GM12878 (cell line): ENCODE data around the gene LRIT3.

Experiments
- ATF3 ChIP-seq: IDR thresholded peaks from 2 replicates; pipeline ENCODE4 v1.6.1; 2011; ENCODE audit warnings: low read depth, mild to moderate bottlenecking, low read length, moderate library complexity, borderline replicate concordance; ENCODE audit errors: extremely low read depth
- CTCF ChIP-seq, 3 experiments: IDR thresholded peaks in 2 of 3; conservative IDR thresholded peaks in 1 of 3; 2 replicates each; pipeline ENCODE4 v1.5.1; 2011; ENCODE audit warnings: low read depth in 3 of 3, low read length in 3 of 3, mild to moderate bottlenecking in 3 of 3, control low read depth in 2 of 3, moderate library complexity in 2 of 3, inconsistent platforms in 1 of 3, mixed read lengths in 1 of 3; ENCODE audit not compliant: control insufficient read depth in 2 of 3, insufficient read depth in 1 of 3; ENCODE audit errors: extremely low read depth in 1 of 3
- HDAC6 ChIP-seq: fragments of 200-600 bp; sonication (generic); IDR thresholded peaks from one replicate; pipeline ENCODE4 v1.8.0; 2017; ENCODE audit warnings: antibody characterized with exemption; ENCODE audit not compliant: unreplicated experiment
- MAX ChIP-seq: IDR thresholded peaks from 2 replicates; pipeline ENCODE4 v1.6.1; 2012; ENCODE audit warnings: low read depth, low read length, improper control_type of control experiment
- MLLT1 ChIP-seq: fragments of 450-650 bp; IDR thresholded peaks from 2 replicates; pipeline ENCODE4 v1.6.1; 2016; ENCODE audit warnings: mild to moderate bottlenecking
- NR2C1 ChIP-seq: fragments of 450-650 bp; IDR thresholded peaks from 2 replicates; pipeline ENCODE4 v1.6.1; 2017; ENCODE audit warnings: antibody characterized with exemption, mild to moderate bottlenecking, moderate library complexity
- POLR2A ChIP-seq: IDR thresholded peaks from 2 replicates; pipeline ENCODE4 v1.6.1; 2011; ENCODE audit warnings: low read depth, mild to moderate bottlenecking, low read length
- RAD21 ChIP-seq: IDR thresholded peaks from 2 replicates; pipeline ENCODE4 v1.6.1; 2011; ENCODE audit warnings: mild to moderate bottlenecking, low read depth, low read length, moderate library complexity; ENCODE audit not compliant: insufficient read depth
- SIN3A ChIP-seq: IDR thresholded peaks from 2 replicates; pipeline ENCODE4 v1.6.1; 2012; ENCODE audit warnings: low read depth, low read length, improper control_type of control experiment
- ZBTB11 ChIP-seq: fragments of 450-650 bp; formaldehyde crosslinking; IDR thresholded peaks from 2 replicates; pipeline ENCODE4 v1.5.0; 2022; ENCODE audit warnings: mild to moderate bottlenecking, missing genetic modification characterization

GRCh38 chr4:109861916-109862511 lies 14.1 kb downstream of the LRIT3 start:
- TF ChIP-seq ATF3 (no peak), CTCF (IDR thresholded peaks at IDR 0.05 in 2 of 3, conservative IDR thresholded peaks at IDR 0.05 in 1 of 3; ENCODE audit: control insufficient read depth in 2 of 3, extremely low read depth in 1 of 3, insufficient read depth in 1 of 3, low read depth in 3 of 3, low read length in 3 of 3) (no peak), ZBTB11 (CRISPR knock-in tag) (no peak), HDAC6 (no peak), MAX (no peak), MLLT1 (no peak), SIN3A (no peak), POLR2A (no peak), NR2C1 (no peak), RAD21 (no peak)
